Right renal cortex interstitium (tissue), 3 donors: ENCODE measurements around the gene REXO4. TPM values are rescaled to one million over a fixed set of nuclear protein-coding genes. Genes with fewer than 3 reads are reported as not detected.
A peak's percentile ranks its signal among the peaks of the same experiment; 100 is the strongest.

Source experiments
- DNase-seq, 3 donors: peaks; one replicate each; pipeline ENCODE4 v3.0.0-alpha.2; 2013; ENCODE audit warnings: low read depth in 3 of 3, low spot score in 2 of 3
- polyA plus RNA-seq, 3 donors: library from polyadenylated mRNA; unstranded; fragments of 120-200 nt; gene quantifications; one replicate each; pipeline ENCODE4 v1.2.1, GENCODE V29; 2013; ENCODE audit not compliant: insufficient read length in 3 of 3

Gene REXO4, protein sequence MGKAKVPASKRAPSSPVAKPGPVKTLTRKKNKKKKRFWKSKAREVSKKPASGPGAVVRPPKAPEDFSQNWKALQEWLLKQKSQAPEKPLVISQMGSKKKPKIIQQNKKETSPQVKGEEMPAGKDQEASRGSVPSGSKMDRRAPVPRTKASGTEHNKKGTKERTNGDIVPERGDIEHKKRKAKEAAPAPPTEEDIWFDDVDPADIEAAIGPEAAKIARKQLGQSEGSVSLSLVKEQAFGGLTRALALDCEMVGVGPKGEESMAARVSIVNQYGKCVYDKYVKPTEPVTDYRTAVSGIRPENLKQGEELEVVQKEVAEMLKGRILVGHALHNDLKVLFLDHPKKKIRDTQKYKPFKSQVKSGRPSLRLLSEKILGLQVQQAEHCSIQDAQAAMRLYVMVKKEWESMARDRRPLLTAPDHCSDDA
- 10 to 100 TPM; 26.9 to 30.7 (median 29.7) TPM for polyA plus RNA-seq

DNA sequence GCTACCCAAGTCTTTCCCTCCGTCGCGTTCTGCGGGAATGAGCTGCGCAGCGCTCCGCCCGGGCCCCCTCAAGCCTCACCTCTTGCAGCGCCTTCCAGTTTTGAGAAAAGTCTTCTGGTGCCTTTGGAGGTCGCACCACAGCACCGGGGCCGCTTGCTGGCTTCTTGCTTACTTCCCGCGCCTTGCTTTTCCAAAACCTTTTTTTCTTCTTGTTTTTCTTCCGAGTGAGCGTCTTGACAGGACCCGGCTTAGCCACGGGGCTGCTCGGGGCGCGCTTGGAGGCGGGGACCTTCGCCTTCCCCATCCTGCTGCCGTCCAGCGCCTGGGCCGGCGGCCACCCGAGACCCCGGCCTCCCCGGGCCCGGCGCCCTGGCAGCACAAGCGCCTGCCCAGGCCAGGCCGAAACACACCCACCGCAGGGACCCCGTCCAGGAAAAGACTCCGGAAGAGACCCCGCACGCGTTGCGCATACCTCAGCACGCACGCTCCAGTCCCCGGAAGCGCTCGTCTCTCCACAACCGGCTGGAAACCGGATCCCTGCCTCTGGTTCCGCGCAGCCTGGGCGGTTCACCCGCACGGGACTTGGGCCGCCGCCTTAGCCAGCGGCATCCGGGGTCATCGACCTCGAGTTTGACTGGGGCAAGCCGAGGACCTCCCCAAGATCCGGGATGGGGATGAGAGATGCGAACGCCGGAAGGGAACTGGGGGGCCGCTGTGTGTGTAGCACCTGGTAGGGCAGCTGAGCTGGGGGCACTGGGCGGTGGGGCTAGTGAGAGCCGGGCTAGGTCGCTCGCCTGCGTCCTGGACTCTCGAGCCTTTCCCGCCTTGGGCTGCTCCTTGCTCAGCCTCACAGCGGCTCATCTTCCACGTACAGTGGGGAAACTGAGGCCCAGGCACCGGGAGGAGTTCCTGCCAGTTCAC is at the start of gene REXO4:
Gene REXO4, minus strand, starts transcription at position 470 of the 921 bp plus-strand sequence. Its CDS starts 166 bp downstream, at position 304.
- DNase-seq: peak; percentile 75 to 81 (median 80)

DNA sequence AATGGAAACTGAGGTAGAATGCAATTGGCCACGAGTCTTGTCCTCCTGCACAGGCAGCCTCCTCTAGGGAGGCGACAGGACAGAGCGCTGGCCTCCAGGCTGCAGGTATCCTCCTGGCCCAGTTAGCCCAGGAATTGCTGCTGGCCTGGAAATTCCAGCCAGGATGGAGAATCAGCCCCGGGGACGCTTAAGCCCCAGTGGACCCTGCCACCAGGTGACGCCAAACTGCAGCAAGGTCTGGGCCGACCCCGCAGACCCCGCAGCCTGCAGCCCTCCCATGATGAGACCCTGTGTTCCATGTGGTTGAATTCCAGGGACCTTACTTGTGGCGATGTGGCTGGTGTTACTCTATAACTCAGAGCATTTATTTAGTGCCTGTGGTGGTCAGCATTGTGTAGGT is 49.3 kb upstream of the REXO4 start:
- DNase-seq: no peak

DNA sequence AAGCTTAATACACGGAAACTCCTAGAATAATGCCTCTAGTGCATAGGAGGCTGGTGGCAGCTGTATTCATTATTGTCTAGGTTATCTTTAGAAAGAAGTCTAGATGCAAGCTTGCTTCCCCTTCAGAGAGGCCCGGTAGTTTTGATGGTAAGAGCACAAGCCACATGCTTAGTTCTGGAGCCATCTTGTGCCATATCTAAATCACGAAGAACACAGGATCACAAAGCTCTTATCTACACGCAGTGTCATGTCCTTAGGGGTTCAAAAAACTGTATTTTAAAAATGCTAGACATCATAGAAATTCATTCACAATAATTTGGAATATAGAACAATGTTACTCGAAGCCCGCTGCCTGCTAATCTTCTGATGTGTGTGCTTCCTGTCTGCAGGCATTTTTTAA is 48.2 kb upstream of the REXO4 start:
- DNase-seq: no peak

DNA sequence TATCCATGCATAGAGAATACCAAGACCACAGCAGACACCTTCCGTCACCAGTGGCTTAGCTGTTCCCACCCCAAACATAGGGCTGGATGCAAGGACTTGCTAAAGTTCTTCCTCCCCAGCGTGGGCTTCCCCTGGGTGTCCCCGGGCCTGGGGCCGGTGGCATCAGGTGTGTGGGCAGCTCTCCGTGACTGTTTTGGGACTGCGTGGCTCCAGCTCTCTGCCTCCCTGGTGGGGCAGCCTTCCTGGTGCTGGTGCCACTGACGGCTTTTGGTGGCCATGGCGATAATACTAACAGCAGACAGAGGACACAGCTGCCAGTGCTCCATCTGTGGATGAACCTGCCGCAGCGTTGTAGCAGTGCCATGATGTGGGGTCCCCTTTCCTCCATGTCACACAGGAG is 46.8 kb upstream of the REXO4 start:
- no peak for DNase-seq

DNA sequence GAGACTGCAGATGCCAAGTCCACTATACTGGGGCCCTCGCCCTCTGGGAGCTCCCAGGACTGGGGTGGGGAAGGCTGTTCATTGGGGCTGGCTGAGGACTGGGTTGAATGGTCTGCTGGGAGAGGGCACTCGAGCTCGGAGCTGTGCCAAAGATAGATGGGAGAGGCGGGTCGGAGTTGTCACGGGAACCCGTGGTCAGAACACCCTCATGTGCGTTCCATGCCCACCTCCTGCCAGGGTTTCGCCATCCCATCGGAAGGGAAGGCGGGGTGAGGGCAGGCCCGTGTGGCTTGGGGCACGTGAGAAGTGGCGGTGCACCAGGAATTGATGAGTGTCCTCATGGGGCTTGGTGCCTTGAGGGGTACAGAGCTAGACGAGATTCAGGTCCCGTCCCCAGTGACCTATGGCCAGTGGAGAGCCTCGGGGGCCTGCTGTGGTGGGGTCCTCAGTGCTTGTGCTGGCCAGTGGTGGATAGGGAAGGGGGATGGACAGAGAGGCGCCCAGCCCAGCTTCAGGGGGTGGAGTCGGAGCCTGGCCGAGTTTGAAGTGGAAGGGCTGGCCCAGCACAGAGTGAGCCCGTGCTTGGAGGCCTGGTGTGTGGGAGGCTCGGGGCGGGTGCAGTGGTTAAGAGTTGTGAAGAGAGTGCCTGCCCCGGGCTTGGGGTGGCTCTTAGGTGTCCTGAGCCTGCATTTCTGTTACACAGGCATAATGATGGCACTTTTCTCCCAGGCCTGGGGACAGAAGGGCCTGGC is 46.2 kb upstream of the REXO4 start:
- no peak for DNase-seq

DNA sequence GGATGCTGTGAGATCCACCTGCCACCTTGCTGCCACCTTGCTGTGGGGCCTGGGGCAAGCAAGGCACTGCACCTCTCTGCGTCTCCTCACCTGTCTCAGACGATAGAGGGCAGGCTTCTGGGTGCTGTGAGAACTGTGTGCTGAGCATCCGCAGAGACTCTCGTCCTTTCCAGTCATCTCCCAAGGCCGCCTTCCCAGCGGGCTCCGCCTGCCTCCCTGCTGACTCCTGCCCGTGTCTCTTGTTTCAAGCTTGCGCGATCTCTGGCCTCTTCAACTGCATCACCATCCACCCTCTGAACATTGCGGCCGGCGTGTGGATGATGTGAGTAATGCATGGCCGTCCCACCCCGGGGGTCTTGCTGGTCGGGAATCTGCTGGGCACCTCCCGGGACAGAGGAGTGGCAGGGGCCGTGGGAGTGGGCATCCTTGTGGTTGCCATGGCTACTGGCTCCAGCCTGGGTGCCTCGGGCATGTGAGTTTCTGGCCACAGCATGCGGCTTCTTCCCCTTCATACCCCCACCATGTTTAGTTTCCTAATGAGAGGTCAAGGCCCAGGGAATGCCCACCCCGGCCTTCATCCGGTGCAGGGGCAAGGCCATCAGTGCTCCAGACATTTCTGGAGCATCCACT is 45.5 kb upstream of the REXO4 start:
- DNase-seq: no peak

DNA sequence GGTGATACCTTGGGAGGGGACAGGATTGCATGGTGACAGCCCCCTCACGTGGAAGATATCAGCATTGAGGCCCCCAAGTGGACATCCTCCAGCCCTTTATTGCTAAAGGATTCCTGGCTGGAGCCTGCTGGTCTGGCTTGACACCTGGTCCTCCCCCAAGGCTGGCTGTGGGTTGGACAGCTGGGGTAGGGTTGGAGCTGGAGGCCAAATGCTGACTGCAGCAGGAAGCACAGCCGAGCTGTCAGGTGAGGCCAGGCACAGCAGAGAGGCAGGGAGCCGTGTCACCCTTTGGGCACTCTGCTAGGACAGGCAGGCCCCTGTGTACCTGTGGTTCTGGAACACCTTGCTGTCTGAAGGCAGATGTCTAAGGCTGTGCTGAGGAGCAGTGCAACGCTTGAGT is 44.2 kb upstream of the REXO4 start:
- DNase-seq: no peak

DNA sequence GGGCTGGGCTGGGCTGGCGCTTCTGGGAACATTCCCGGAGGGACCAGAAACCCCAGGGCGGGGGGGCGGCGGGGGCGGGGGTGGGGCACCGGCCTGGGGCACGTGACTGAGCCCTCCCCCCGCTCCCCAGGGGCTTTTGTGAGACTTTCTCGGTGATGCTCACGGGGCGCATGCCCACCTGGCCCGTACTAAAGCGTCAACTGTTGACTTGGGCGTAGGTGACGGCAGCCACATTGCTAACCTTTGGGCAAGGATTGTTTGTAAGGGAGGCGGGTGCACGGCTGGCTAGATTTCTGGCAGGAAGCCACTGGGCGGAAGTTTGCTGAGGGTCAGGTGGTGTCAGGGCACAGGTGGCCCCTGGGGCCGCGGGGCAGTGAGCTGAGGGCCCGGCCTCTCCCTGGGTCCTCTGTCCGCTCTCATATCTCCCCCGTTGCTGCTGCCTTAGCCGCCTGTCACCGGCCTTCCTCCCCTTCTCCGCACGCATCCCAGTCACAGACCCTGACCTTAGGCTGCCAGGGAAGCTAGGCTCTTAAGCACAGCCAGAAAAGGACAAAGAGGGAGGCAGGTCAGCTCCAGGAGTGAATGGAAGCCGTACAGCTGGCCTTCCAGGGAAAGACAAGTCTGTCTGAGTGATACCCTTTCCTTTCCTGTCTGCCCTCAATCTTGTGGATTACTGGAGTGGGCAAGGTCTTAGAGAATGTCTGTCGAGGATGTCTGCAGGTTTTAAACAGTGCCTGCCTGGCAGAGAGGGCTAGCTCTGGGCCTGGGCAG is 42.8 kb upstream of the REXO4 start:
- peak in 1 of 3 donors; percentile 32 for DNase-seq

DNA sequence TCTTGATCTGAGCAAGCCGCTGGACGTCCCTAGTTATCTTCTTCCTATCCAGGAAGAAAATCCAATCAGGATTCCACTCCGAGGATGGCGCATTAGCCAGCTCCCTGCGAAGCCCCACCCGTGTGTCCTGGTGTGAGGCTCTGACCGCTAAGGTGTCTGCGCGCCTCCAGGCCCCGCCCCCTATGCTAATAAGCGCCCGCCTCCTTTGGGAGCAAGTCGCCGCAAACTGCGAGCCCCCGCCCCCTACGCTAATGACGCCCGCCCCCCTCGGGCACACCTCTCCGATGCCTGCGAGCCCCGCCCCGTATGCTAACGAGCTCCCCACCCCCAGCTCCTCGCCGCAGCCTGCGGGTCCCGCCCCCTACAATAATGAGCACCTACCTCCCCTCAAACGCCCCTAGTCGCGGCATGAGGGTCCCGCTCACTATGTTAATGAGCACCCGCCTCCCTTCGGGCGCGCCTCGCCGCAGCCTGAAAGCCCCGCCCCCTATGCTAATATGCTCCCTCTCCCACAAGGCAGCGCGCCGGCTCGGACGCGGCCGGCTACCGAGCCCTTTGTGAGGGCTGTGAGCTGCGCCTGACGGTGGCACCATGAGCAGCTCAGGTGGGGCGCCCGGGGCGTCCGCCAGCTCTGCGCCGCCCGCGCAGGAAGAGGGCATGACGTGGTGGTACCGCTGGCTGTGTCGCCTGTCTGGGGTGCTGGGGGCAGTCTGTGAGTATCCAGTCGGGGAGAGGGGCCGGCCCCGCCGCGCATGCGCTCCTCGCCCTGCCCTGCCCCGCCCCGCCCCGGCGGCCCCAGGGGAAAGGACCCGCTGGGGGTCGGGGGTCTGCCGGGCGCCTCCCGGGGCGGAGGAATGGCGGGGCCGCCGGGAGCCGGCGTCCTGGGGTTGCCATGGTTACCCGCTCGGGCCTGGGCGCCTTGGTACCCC is 41.9 kb upstream of the REXO4 start, which contains the start of gene CACFD1:
Gene CACFD1, plus strand, starts transcription at position 503 of the 929 bp plus-strand sequence. Its CDS starts 89 bp downstream, at position 592.
- DNase-seq: peak; percentile 84 to 91 (median 90)

DNA sequence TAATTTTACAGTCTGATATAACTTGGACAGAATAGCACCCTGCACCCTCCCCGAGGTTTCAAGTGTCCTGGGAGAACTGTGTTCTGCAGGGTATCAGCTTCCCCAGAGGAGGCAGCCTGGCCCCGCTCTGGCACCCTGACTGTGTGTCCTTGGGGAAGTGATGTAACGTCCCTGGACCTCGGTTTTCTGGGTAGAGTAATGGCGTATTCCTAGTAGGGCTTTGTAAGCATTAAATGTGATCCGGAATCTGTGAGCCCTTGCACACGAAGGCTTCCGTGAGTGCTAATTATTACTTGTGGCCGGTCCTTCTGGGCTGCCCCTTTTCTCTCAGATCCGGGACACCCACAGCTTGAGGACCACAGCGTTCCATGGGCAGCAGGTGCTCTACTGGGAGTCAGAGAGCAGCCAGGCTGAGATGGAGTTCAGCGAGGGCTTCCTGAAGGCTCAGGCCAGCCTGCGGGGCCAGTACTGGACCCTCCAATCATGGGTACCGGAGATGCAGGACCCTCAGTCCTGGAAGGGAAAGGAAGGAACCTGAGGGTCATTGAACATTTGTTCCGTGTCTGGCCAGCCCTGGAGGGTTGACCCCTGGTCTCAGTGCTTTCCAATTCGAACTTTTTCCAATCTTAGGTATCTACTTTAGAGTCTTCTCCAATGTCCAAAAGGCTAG is 41.0 kb upstream of the REXO4 start:
- DNase-seq: no peak

DNA sequence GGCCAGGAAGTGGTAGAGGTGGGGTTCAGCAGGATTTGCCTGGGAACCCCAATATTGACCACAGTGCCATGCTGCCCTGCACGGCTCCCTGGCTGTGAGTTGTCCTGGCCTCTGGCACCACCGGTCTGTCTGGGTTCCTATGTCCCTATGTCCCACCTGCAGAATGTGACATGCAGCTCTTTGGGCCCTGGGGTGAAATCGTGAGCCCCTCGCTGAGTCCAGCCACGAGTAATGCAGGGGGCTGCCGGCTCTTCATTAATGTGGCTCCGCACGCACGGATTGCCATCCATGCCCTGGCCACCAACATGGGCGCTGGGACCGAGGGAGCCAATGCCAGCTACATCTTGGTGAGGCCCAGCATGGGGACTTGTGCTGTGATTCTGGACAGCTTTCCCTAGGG is 39.9 kb upstream of the REXO4 start:
- DNase-seq: no peak

DNA sequence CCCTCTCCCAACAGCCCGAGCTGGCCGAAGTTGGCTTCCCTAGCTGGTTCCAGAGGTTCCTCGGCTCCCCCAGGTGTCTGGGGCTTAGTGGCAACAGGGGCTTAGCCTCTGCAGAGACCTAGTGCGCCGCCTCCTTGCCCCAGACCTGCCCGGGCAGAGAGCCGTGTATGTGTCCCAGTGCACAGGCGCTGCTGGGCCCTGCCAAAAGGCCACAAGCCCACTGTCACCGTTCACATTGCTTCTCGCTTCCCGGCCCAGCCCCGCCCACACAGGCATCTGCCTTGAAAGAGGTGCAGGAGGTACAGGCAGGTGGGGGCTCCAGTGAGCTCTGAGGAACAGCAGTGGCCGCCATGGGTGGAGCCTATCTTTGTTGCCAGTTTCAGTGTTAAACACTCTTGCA is 39.4 kb upstream of the REXO4 start:
- DNase-seq: no peak

DNA sequence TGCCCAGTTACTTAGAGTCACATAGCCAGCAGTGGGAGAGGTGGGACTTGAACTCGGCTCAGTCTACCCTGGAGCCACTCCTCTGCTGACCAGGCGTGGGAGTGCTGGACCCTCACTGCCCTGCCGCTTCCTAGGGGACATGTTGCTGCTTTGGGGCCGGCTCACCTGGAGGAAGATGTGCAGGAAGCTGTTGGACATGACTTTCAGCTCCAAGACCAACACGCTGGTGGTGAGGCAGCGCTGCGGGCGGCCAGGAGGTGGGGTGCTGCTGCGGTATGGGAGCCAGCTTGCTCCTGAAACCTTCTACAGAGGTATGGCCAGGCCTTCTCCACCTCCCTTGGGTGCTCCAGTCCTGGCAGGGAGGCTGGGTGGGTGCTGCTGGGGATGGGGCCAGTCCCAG is 38.6 kb upstream of the REXO4 start:
- no peak for DNase-seq

DNA sequence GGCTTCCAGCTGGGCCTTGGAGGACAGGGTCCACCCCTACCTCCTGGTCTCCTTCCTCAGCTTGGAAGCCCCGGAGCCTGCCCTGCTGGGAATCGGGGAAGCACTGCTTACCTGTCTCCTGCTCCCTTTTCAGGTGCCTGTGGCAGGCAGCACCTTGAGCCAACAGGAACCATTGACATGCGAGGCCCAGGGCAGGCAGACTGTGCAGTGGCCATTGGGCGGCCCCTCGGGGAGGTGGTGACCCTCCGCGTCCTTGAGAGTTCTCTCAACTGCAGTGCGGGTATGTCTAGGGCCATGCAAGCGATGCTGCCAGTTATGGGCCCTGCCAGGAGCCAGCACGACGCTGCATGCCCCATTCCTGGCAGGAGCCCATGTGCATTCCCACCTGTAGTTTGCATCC is 38.1 kb upstream of the REXO4 start:
- no peak for DNase-seq

DNA sequence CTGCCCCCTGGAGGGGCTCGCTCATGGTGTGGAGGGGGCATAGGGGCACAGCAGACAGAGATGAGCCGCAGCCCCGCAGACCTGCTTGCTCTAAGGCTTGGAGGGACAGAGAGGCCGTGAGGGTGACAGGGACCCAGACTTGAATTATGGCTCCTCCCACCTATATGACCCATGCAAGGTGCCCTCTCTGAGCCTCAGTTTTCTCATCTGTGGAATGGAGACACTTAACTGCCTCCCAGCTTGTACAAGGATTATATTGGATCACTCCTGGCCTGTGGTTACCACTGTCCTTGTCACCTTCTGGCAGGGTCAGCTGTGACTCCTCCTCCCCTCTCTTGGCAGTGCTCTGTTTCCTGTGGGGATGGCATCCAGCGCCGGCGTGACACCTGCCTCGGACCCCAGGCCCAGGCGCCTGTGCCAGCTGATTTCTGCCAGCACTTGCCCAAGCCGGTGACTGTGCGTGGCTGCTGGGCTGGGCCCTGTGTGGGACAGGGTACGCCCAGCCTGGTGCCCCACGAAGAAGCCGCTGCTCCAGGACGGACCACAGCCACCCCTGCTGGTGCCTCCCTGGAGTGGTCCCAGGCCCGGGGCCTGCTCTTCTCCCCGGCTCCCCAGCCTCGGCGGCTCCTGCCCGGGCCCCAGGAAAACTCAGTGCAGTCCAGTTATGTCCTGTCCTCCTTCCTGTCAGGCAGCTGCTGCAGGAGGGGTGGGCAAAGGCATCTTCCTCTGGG is 37.3 kb upstream of the REXO4 start:
- no peak for DNase-seq

DNA sequence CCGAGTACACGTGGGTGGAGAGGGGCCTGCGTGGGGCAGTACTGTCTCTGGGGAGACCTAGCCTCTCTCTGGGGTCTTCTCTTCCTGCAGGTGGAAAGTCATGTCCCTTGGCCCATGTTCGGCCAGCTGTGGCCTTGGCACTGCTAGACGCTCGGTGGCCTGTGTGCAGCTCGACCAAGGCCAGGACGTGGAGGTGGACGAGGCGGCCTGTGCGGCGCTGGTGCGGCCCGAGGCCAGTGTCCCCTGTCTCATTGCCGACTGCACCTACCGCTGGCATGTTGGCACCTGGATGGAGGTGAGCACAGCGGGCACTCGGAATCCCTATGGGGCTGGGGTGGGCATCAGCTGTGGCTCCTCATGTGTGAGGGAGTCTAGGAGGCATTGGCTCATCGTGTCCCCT is 36.5 kb upstream of the REXO4 start:
- DNase-seq: no peak

DNA sequence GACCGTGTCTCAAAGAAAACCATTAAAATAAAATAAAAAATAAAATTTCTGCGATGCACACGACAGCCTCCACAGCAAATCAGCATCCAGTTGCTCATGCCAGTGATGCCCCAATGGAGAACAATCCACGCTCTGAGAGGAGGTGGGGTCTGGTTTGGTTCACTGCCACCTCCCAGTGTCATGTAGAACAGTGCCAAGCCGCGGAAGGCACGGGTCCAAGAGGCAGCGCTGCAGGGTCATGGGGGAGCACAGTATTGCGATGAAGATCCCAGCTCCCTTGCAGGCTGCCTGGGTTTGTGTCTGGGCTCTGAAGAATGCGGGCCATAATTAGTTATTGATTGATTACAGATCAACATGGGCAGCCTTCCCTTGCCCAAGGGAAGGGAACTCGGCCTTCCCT is 35.8 kb upstream of the REXO4 start:
- DNase-seq: no peak
